HL-60/S4 treated with retinoic acid at 250 ng/mL for 4 days and 3 days (cell line): ENCODE data around the gene MPO.

Experiments used
- in situ Hi-C: fragments of 300-500 bp; cut with MboI; formaldehyde crosslinking; loops from 2 replicates; pipeline ENCODE4 v1.7.0; 2022; ENCODE audit warnings: low sequenced_read_pairs

MPO gene, protein sequence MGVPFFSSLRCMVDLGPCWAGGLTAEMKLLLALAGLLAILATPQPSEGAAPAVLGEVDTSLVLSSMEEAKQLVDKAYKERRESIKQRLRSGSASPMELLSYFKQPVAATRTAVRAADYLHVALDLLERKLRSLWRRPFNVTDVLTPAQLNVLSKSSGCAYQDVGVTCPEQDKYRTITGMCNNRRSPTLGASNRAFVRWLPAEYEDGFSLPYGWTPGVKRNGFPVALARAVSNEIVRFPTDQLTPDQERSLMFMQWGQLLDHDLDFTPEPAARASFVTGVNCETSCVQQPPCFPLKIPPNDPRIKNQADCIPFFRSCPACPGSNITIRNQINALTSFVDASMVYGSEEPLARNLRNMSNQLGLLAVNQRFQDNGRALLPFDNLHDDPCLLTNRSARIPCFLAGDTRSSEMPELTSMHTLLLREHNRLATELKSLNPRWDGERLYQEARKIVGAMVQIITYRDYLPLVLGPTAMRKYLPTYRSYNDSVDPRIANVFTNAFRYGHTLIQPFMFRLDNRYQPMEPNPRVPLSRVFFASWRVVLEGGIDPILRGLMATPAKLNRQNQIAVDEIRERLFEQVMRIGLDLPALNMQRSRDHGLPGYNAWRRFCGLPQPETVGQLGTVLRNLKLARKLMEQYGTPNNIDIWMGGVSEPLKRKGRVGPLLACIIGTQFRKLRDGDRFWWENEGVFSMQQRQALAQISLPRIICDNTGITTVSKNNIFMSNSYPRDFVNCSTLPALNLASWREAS

DNA sequence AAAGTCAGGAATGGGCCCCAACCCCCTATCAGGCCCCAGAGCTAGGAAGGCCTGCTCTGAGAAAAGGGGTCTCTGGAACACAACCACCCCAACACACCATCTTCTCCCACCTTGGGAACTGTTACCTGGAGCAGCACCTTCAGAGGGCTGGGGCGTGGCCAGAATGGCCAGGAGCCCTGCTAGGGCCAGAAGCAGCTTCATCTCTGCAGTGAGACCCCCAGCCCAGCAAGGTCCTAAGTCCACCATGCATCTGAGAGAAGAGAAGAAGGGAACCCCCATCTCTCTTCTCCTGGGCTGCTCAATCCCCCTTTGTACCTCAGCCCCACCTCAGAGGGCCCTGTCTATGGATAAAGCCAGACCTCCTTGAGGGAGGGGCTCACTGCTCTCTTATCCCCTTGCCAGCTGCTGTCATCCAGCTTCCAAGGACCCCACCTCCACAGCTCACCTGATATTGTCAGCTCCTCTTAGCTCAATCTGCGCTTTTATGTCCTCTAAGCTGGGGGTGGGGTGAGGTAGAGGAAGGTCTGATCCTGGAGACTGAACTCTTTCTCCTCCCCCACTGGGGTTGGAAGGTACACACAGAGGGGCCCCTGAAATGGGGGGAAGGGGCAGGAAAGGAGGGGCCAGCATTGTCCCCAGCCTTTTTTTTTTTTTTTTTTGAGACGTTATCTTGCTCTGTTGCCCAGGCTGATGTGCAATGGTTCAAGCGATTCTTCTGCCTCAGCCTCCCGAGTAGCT lies at the start of gene MPO:
Gene MPO, minus strand, starts transcription at position 456 of the 738 bp plus-strand sequence. Its CDS starts 177 bp downstream, at position 279.
- in situ Hi-C loops: no loop called here

DNA sequence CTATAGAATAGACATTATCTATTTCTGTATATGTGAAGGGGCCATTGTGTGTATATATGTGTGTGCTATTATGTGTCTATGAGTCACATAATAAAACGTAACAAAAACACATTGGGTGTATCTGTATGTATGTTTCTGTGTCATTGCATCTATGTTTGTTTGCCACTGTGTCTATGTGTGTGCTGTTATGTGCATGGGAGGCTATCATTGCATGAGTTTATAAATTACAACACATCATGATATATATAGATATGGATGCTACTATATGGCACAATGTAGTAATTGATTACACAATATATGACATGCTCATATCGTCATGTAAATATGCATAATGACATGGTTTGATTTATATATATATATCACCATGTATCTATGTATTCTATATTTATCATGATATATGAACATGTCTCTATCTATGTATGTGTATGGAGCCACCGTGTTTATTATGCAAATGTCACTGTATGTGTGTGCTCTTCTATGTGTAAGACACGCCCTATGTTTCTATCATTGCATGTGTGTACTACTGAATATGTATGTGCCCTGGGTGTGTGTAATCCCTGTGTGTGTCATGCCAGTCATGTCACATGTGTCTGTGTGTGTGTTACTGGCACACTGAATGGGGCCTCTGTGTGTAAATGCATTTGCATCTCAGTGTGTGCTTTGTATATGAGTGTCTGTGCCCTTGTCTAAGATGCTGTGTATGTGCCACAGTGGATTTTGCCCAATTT lies 49.2 kb upstream of the MPO start:
- in situ Hi-C loops: no loop called here

DNA sequence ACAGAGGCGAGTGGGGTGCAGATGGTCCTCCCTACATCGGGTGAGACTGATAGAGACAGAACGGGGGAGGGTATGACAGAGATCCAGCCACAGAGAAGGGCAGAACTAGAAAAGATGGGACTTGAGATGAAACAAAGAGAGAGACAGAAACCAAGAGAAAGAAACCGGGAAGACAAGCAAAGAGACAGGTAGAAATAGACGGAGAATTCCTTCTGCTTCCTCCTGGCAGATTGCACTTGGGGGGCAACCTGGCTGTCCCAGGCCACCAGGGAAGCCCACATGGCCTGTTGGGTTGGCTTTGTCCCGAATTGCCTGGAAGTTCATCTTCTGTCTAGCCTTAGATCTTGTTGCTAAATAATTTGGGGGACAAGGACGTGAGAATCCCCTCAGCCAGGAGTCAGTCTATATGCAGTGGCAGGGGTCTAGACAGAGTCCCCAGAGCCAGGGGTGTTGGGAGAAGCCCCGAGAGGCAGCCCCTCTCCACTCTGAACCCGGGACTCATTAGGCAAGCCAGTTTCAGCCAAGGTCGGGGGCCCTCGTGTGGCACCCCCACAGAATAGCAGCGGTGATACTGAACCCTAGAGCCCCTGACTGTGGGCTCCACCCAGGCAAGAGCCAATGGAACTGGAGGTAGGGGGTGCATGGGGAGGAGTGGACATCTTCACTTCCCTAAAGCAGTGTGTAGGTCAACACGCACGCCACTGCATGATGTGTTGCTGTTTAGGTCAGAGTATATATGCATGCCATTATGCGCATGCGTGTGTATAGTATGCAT lies 48.5 kb upstream of the MPO start:
- in situ Hi-C loops: no loop called here

DNA sequence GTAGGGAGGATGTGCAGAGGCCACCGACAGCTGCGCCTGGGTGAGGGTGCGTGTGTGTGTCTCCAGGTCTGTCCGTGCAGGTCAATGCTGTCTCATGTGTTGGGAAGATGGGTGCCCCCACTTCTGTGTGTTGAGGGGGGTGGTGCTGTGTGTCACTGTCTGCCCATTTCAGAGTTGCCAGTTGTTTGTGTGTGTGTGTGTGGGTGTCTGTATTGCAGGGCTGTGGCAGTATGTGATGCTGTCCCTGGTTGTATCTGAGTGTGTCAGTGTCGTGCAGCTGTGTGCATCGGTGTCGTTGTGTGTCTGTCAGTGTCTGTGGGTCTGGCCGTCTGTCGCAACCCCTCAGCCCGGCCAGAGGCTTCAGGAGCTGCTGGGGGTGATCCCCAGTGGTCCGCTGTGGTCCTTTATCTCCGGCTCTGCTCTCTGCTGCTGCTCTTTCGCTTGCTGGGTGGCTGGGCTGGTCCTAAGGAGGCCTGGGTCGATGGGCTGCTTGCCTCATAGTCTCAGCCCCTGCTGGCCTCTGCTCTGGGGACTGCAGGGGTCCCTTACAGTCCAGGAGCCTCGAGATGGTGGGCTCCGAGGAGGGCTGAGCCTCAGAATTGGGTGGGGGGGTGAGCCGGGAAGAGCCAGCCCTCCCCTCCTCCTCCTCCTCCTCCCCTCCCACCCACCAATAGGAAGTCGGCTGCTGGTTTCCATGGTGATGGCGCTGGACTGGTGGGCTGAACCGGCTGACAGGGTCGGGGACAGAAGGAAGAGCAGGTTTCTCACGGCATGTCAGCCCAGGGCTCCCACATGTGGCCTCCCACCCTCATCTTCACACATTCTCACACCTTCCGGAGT lies 47.7 kb upstream of the MPO start, which contains the start of gene TSPOAP1:
Gene TSPOAP1, minus strand, starts transcription at position 601 of the 840 bp plus-strand sequence. CDS start 875 bp downstream, outside the sequence.
- in situ Hi-C loops: no loop called here

DNA sequence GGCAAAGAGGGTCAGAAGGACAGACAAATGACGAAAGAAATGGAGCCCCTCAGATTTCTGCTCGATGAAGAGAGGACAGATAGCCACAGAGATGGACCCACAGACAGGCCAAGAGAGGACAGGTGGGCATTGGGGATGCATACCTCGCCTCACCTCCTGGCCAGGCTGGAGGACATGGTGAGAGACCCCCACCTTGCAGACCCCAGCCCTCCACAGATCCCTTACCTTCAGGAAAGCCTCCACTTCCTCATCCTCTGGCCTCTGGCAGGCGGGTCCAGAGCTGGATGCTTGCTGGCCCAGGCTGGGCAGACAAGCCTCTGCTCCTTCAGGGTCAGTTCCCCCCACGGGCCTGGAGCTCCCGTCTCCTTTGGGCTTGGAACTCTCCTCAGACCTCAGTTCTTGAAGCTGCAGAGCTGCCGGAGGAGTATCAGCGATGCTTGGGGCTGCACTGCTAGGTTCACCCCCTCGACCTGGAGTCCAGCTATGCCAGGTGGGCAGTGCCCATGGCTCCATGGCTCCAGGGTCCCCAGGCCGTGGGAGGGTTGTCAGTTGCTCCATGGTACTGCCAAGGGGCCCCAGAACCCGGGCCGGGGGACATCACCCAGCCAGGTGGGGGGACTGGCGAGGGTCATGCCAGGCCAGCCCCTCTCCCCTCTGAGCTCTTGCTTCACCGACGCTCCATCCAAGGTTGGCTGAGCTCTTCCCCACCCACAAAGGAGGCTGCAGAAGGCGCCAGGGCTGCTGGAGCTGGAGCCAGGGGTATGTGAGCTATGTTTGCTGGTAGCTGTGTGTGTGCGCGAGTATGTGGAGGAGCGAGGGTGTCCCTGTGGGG lies 46.8 kb upstream of the MPO start:
- in situ Hi-C loops: no loop called here

DNA sequence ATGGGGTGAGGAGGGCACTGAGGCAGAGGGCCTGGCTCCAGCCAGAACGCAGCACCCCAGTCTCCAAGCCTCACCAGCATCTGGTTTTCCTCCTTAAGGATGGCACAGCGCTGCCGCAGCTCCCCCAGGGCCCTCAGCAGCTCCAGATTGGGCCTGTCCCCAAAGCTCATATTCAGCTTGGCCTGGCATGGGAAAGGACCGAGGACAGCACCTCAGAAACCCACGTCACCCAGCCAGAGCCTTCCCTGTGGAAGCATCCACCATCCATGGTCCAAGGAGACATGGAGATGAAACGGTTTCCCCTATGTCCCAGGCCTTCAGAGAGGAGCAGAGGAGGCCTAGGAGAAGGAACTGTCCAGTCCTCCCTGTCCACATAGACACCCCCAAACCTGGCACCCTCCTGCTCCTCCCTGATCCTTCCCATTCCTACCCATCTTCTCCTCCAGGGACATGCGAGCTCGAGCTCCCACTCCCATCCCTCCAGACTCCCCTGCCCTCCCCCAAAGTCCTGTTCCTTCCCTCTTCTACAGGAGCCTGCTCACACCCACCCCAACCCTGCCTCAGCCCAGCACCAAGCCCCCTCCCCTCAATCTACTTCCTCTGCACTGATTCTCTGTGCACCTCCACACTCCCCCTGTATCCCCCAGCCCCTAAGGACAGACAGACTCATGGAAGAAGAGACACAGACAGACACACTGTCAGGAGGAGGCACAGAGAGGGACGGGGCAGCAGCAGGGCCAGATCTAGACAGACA lies 46.1 kb upstream of the MPO start:
- in situ Hi-C loops: no loop called here

DNA sequence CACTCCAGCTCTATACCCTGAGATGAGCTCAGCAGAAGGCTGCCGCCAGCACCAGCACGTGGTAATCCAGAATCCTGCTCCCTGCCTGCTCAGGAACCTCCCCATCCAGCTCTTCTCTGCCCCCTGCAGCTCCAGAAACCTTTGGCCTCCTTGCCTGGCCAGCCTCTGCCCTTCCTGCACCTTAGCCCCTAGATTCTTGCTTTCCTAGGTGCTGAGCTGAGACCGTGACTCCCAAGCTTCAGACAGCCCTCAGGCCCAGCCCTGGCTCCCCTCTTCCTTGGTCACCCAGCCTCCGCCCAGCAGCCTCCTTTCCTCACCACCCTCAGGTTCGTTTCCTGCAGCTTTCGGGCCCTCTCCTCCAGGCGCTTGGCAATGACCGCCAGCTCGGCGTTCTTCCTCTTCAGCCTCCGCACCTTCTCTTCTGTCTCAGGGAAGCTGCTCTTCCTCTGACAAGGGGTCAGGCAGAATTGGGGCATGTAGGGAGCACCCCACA lies 45.3 kb upstream of the MPO start:
- in situ Hi-C loops: no loop called here

DNA sequence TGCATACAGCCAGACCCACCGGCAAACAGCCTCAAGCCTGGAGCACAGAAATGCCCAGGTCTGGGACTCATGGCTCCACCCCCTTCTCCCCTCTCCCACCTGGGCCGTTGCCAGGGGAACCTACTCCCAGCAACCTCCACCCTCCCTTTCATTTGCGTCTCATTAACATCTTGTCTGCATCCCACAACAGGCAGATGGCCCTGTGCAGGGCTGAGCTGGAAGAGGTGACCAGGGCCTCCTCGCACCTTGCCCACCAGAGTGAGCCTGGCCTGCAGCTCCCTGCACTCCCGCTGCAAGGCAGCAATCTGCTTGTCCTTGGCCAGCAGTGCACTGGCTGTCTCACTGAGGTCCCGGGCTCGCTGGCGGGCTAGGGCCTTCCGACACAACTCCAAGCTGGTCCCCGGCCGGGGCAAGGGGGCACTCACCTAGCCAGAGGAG lies 44.6 kb upstream of the MPO start:
- in situ Hi-C loops: no loop called here

DNA sequence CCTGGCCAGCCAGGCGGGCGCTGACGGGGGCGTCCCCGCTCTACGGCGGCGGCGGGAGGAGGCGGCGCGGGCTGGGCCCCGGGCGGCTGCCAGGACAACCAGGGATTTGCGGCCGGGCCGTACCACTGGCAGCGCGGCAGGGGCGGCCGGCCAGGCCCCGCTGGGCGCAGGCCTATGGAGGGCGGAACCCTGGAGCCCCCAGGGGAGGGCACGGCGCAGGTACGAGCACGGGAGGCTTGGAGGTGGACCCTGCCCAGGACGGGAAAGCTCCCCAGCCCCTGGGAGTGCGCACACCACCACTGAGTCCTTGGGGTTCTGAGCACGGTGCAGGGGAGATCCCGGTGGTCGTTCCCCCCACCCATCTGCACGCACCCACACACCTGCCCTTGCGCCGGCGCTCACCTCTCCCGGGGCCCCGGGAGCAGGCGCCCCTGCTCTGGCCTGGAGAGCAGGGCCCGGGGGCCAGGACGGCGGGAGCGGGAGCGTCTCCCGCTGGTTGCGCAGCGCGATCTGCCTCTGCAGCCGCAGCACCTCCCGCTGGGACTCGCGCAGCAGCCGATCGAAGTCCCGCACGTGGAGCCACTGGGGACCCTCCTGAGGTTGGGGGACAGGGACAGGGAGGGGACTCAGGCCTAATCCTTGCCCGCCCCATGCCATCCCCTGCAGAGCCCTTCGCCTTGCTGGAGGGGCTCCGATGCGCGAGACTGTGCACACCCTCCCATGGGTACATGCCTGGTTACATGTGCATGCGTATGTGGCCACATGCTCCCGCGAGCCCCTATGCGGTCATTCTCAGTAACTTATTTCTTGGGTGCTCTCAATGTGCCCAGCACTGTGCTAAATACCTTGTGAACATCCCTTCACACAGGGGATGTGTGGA lies 43.9 kb upstream of the MPO start:
- in situ Hi-C loops: no loop called here

DNA sequence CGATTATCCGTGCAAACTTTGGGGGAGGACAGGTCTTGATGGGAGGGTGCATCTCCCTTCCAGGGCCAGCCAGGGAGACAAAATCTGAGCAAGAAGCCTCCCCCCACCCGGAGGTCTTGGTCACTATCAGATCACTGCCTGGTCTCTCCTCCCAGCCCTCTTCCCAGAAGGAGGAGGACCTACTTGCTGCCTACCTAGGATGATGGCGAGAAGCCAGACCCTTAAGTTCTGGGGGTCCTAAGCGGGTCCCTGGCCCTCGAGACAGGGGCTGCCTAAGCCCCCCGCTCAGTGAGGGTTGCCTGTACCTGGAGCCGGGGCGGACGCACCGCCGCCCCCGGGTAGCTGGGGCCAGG lies 43.3 kb upstream of the MPO start:
- in situ Hi-C loops: no loop called here

DNA sequence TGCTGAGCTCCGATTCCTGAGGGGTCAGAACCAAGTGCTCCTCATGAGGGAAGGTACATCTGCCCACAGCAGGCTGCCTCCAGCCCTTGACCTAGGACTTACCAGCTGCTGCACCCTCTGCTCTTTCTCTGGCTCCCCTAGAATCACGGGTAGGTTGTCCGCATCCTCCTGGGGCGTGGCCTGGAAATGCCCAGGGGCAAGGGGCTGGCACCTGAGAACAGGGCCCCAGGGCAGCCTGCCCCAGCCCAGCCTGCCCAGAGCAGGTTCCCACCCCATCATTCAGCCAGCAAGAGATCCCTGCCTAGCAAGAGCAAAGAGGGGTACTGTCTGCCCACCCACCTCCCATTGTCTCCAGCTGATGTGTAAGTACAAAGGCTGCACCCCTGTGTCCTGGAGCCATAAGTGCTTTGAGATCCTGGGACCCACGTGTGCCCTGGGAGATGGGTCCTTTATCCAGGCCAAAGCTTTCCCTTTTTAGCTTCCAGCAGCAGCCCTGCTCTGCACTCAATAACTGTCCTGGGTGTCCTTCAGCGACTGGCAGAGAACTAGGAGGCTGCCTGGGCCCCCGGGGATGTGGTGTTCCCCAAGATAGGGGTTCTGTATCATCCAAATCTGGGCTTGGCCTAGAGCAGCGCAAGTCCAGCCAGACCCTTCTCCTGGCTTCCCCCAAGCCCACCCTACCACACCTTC lies 42.8 kb upstream of the MPO start:
- in situ Hi-C loops: no loop called here

DNA sequence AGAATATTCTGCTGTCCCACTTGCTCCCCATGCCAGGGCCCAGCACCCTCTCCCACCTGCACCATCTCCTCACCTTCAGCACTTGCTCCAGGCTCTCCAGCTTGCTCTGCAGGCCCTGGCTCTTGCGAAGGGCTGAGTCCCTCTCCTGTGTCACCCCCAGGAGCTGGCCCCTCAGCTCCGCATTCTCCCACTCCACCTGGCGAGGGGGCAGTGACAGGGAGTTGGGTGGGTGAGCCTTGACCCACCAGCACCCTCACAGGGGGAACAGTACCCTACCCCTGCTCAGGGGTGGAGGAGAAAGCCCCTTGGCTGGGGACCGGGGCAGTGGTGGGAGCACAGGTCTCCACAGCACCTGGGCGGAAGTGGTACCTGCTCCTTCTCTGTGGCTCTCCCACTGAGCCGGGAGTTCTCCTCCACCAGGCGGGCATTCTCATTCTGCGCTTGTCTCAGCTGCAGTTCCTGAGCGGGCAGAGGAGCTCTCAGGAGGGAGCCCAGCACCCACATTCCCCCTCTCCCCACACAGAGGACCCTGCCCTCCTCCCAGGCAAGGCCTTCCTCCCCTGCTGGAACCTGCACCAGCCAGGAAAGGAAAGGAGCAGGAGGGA lies 41.9 kb upstream of the MPO start:
- in situ Hi-C loops: no loop called here

DNA sequence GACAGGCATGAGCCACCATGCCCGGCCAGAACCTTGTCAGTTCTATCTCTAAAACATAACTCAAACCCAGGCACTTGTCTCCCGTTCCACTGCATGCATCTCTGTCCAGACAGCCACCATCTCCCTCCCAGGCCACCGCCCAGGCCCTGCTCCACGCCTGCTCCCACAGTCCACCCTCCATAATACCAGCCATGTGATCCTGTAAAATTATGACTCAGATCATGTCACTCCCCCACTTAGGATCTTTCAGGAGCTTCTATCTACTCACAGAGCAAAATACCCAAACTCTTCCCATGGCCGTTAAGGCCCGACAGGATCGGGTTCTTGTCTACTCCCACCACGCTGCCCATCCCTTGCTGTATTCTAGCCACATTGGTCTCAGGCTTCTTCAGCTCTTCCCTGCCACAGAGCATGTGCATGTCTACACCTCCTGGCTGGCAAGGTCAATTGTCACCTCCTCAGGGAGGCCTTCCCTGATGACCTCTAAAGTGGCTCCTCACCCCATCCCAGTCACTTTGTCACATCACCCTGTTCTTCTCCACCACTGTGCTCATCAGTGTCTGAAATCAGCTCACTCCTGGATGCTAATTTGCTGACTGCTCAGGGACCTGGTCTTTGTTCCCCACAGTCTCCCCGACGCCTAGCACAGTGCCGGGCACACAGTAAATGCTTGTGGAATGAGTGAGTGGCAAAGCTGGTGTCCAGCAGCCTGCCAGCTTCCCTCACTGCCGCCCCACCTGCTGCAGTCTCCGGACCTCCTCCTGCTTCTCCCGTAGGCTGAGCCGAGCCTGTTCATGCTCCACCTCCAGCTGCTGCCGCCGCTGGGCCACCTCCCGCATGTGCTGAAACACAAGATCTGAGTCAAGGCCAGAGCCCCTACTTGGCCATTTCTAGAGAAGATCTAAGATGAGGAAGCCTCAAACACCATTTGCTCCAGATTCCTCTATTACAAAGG lies 41.1 kb upstream of the MPO start:
- in situ Hi-C loops: no loop called here

DNA sequence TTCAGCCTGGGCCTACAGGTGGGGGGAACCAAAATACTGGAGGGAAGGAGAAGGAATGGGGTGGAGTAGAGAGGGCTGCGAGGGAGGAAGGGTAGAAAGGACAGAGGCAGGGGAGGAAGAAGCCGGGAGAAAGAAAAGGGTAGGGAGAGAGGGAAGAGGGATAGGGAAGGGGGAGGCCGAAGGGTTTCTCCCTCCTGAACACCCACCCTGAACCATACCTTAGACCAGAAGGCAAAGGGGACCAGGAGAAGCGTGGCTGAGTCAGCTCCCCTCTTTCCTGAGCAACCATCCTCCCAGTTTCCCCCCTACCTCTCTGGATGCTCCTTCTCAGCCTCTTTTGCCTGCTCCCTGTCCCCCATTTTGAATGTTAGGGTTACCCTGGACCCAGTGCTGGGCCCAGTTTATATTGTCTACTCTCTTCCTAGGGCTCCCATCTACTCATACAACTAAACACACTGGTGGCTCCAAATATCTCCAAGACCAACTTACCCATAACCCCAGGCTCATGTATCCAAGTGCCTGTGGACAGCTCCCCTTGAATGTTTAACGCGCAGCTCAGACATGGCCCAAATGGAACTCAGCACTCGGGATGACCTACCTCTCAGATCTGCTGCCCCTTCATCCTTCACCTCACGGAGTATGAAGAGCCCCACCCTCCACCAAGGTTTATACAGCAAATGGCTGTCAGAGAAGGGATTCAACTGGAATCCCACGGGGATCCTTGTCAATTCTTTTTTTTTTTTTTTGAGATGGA lies 40.0 kb upstream of the MPO start:
- in situ Hi-C loops: no loop called here
